G401 (cell line): ENCODE measurements around the gene NHERF1. TPM values are rescaled to one million over a fixed set of nuclear protein-coding genes. Genes with fewer than 3 reads are reported as not detected.

ENCODE experiments used
- DNase-seq: peaks from one replicate; pipeline ENCODE4 v3.0.0-alpha.2; 2015; ENCODE audit warnings: low spot score
- in situ Hi-C: cut with HindIII; loops from 2 replicates; pipeline ENCODE4 v1.10.0; 2016; ENCODE audit warnings: low sequenced_read_pairs, mixed read lengths
- total RNA-seq: library from RNA; depleted of rRNA; stranded (reverse); fragments of >200 nt; shearing (Covaris generic); gene quantifications from 2 replicates; pipeline ENCODE4 v1.2.3, GENCODE V29; 2014

NHERF1 gene
- total RNA-seq, 1 experiment from 2014 or later = 90.0 TPM

DNA sequence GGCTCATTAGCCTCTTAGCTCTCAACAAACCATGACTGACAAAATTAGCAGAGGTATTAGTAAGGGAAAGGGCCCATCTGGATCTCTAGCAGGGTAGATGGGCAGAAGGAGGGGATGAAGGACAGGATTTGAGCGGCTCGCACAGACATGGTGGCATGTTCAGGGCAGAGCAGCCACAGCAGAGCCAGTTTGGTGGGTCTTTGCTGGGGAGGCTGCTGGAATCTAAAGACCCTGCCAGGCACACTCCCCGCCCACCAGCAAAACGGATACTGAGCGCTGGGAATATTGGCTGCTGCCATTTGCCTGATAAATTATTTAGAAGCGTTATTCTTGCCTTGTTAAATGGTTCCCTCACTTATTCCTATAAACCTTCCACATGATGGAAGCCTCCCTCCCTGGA lies 48.4 kb downstream of the NHERF1 start:
- in situ Hi-C loops = no loop called here
- no peak for DNase-seq

DNA sequence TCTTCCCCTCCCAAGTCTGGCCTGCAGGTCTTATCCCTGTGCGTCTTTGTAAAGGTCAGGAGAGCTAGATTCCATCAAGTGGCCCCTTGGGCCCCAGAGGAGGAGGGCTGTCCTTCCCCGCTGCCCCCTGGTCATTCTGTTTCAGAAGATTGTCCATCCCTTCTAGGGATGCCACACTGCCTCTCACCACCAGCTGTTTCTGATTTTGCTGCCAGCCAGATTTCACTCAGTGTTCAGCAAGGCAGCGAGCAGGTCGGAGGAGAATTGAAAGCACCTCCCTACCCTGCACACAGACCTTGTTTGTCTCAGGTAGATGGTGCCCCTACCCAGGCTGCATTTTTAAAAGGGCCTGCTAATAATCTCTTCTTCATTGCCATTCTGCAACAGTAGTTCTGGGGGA lies 49.4 kb downstream of the NHERF1 start:
- in situ Hi-C loops = no loop called here
- DNase-seq = no peak

DNA sequence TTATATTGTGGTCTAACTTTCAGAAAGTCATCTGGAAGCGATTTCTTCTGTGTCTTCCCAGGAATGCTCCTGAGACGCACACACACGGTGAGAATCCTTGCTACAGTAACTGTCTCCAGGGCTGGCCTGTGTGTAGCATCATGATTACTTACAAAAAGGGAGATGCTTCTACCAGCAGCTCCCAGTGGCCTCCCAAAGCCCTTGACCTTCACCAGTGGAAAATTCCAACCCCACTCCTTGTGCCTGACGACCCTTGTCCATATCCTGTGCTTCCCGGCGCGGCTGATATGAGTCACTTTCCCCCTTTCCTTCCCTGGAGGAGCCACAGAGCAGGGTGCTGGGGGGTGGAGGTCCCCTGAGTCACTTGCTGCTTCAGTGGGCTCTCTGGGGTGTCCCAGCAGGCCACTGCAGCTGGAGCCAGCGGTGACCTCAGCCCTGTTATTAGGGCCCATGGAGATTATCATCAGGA lies 49.8 kb downstream of the NHERF1 start:
- no peak for DNase-seq
- in situ Hi-C loops = no loop called here

DNA sequence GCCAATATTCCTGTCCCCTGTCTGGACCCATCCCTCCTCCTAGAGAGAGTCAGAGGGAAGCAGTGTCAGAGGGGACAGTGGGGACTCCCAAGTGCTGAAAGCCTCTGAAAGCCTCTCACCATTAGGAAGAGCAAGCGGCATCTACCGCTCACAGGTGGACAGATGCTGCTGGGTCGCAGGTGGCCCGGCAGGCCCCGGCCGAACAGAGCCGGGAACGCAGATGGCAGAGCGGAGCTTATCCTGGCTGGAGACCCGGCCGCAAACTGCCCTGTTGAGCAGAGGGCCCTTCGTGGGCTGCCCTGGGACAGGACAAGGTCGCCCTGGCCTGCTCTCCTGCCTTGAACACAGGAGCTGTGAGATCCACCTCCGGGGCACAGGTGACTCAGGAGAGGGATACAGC lies 50.7 kb downstream of the NHERF1 start:
- peak; percentile 83 for DNase-seq
- in situ Hi-C loops = no loop called here

DNA sequence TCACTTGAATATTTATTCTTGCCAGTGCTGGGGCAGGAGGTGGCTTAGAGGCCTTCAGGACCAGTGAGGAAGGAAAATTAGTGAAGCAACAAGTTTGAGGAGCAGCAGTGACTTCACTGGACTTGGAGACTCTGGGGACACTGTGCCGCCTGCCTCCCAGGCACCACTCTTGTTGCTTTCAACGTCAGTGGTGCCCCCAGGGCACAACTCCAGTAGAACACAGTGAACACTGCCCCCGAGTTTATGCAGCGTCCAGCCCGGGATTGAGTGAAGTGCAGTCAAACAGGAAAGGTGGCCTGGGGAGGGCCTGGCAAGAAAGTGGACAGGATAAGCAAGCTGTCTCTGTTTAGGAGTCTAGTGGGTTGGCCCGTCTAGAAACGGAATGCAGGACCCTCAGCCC lies 52.1 kb downstream of the NHERF1 start:
- peak; percentile 37 for DNase-seq
- in situ Hi-C loops = loop anchor here (10.0 kb wide), 1 partner anchor 154 kb away; no protein-coding TSS in a partner anchor

DNA sequence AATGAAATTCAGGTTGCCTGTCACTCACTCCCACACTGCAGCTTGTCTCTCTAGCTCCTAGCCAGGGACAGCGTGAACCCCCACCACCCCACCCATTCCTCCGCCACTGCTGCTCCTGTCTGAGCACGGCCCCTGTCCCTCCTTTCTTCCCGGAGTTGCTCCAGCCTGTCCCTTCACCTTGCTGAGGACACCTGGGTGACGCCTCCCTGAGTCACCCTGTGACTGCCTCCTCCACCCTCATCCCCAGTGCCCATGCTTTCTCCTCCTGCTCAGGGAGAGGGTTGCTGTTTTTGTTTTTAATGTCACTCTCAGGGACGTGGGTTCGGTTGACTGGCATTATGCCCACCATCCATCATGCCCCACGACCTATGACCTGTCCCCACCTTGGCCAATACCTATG lies 53.5 kb downstream of the NHERF1 start:
- no peak for DNase-seq
- in situ Hi-C loops = loop anchor here (10.0 kb wide), 1 partner anchor 153 kb away; no protein-coding TSS in a partner anchor

DNA sequence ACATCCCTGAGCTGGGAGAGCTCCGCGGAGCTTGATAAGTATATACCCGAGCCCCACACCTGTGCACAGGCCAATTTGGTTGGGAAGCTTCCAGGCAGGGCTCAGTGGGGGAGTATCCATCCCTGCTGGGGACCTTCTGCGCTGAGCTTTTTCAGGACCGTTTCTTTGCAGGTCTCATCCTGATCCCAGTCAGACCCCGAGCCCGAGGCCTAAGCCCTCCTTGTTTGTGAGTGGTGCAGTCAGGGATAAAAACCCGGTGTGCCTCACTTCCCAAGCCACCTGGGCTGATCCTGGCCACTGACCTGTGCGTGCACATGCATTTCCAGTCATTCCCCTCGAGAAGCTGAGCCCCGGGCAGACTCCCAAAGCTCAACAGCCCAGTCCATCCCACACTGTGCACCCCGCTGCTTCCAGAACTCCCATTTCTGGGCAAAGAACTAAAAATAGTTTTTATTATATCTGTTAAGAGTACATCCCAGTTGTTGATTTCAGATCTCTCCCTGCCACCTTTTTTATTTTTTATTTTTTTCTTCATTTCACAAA lies 55.0 kb downstream of the NHERF1 start:
- in situ Hi-C loops = loop anchor here (10.0 kb wide), 1 partner anchor 151 kb away; no protein-coding TSS in a partner anchor
- DNase-seq = peak; percentile 95

DNA sequence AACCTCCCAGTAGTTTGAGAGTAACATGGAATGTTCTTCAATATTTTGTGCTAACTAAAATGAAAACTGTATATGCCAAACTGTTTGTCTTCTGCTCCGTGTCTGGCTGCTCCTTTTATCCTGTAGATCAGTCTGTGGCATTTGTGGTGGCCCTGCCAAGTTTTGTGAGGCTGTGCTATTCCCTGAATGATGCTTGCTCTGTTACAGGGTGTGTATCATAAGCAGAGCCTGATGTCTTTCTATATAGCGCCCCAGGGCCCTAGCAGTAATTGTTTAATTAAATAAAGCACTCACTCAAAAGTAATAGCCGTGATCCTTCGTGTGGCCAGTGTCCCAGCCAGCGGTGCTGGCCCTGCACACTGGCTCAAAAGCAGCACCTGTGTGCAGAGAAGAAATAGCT lies 55.5 kb downstream of the NHERF1 start:
- DNase-seq = peak; percentile 70
- in situ Hi-C loops = loop anchor here (10.0 kb wide), 1 partner anchor 151 kb away; no protein-coding TSS in a partner anchor

DNA sequence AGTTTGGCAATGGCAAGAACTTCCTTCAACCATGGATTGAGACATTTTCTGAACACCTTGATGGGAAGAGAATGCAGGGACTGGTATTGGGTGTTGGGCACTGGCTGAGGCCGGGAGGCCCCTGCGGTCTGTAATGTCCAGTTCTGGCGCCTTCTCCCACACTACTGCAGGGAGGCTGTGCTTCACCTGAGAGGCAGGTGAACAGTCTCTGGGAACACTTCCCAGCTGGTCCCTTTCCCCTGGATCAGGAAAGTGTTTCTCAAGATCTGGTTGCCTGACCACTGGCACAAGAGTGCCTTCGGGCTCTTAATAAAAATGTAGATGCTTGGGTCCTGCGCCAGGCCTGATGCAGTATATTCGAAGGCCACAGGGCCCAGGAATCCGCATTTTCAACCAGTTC lies 56.3 kb downstream of the NHERF1 start:
- in situ Hi-C loops = loop anchor here (5.0 to 10.0 kb wide), 2 partner anchors 43 to 150 kb away; no protein-coding TSS in a partner anchor
- no peak for DNase-seq

DNA sequence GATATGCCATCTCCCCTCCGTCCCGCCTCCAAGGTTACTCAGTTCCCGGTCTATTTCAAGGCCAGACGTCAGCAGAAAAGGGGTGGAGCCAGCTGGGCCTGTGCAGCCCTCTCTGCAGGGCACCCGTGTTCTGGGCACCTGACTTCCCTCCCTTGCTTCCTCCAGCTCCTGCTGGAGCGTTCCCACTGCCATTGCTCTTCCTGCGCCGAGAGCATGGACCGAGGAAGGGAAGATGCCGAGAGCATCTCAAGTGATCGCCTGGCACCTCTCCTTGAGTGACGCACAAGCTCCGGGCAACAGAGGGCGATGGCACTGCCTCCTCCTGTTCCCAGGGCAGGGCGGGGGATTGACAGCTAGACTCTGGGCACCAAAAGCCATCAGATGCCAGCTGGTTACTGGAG lies 57.2 kb downstream of the NHERF1 start:
- in situ Hi-C loops = loop anchor here (5.0 to 10.0 kb wide), 2 partner anchors 42 to 149 kb away; no protein-coding TSS in a partner anchor
- peak; percentile 99 for DNase-seq

DNA sequence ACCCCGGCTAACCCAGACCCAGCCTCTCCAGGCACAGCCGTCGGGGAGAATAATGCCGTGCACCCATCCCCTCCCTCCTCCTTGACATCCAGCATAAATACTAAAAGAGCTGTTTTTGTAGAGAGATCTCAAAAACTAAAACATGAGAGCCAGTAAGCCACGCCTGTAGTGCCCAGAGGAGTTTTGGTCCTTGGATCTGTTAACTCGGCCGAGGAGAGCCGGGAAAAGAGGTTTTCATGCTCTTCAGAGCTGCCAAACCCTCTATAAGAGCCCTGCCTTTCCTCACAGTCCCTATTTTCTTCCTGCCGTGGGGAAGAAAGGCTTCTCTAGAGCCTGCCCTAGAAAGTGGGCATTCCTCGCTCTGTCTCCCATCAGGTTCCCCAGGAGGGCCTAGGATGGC lies 57.9 kb downstream of the NHERF1 start:
- no peak for DNase-seq
- in situ Hi-C loops = loop anchor here (5.0 to 10.0 kb wide), 2 partner anchors 41 to 148 kb away; no protein-coding TSS in a partner anchor

DNA sequence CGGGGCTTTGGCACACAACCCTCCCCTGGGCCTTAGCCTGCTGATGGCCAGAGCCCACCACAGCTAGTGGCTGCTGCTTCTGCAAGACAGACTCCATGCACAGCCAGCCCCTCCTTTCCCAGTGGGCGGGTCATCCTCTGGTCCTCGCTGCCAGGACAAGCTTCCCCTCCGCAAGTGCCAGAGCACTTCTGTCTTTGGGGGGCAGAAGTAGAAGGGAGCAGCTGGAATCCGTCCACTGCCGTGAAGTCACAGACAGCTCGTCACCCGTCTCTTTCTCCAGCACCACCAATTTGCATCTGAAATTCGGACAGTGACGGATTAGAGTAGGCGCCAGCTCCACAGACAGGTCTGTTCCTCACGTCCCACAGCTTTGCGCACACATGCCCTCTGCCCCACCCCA lies 59.0 kb downstream of the NHERF1 start:
- DNase-seq = peak; percentile 75
- in situ Hi-C loops = loop anchor here (5.0 to 10.0 kb wide), 2 partner anchors 40 to 147 kb away; no protein-coding TSS in a partner anchor

DNA sequence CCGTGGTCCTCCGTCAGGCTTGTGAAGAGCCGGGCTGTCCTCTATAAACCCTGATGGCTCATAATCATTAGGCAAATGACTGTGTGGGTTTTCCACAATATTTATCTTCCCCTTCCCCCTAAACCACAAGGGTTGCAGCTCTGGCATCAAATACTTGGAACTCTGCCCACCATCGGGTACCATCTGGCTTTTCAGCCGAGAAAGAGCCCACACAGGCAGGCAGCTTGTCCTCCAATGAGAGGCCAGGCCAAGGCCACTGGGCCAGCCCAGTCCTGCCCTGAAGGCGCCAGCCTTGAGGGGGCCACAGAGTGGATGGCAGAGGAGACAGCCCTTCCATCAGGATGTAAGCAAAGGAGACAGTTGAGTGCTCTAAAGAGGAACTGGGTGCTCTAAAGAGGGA lies 59.5 kb downstream of the NHERF1 start:
- DNase-seq = peak; percentile 96
- in situ Hi-C loops = loop anchor here (5.0 to 10.0 kb wide), 2 partner anchors 39 to 147 kb away; no protein-coding TSS in a partner anchor

DNA sequence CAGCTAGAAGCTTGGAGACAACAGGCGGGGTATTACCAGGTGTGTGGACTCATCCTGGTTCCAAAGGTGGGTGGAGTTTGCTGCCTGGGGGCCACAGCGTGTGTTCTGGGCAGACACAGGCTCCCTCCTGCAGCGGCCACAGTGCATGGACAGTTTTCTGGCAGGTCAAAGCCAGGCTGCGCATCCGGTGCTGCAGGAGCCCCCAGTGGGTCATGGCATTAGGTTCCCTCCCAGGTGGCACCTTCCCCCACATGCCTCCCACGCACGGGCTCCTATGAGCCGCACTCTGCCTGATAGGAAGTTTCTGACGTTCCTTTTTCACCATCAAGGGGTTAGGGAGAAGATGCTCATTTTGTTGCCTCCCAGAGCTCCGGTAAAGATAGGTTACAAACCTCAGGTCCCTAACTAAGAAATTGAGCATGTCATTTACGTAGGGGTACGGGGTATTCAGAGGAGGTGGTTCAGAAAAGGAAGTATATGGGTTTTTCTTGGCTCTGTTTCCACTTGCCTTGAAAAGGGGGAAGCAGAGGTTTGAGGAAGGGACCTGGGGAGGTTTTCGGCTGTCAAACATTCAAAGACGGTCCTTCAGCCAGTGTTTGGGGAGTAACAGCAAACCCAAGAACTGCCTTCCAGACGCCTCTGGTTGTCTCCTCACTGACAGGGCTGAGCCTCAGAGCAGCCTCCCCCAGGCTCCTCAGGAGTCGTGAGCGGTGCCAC lies 60.4 kb downstream of the NHERF1 start:
- no peak for DNase-seq
- in situ Hi-C loops = loop anchor here (5.0 to 10.0 kb wide), 2 partner anchors 38 to 146 kb away; no protein-coding TSS in a partner anchor

DNA sequence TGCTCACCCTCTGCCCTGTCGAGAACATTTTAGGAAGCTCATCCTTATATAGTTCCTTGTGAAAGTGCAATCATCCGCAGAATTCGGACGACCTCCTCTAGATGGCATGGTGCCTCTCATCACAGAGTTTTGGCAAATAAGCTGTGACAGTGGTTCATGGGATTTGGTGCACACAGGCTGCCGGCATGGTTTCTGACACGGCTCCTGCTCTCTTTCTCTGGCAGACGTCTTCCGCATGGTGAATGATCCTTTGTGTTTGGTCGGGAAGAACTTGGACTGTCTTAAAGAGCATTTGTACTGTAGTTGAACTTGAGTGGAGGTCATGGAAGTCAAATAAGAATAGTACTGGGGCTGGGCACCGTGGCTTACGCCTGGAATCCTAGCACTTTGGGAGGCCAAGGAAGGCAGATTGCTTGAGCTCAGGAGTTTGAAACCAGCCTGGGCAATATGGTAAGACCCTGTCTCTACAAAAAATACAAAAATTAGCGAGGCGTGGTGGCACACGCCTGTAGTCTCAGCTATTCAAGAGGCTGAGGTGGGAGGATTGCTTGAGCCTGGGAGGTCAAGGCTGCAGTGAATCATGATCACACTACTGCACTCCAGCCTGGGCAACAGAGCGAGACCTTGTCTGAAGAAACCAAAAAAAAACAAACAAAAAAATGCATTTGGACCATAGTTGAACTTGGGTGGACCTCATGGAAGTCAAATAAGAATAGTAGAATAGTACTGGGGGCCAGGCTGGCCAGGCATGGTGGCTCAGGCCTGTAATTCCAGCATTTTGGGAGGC lies 62.5 kb downstream of the NHERF1 start:
- in situ Hi-C loops = no loop called here

DNA sequence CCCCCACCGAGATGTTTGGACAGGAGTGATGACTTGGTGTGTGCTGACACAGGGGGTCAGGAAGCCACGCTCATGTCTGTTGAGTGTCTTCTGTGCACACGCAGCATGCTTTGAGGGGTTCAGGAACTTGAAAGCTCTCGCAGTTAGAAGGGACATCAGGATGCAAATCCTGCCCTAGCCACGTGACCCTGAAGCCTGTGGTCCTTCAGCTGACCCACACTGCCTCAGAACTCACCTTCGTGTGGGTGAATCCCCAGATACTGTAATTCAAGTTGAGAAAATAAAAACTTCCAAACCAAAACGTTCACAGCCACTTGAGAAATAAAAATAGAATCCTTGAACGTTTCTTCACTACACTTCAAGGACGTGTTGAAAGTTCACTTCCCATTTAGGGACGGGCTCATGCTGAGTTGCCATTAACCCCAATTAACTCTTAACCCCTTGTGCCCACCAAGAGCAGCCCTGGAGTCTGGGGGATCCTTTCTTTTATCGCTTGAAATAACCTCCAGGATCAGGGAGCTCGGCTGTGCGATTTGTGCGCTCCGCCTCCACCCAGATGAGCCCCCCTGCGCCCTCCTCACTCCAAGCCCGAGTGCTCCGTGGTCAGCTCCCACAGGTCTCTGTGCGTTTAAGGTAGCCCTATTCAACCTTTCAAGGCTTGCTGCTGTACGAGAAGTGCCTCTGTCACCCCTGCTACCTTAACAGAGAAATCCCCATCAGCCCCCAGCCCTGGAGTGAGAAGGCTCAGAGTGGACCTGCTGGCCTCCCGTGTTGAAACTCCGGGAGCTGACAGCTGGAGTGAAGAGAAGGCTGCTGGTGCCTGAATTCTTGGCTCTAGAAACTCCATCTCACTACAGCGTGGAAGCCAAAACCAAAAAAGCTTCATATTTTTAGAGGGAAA lies 63.9 kb downstream of the NHERF1 start:
- in situ Hi-C loops = no loop called here
- no peak for DNase-seq

More for the DNA sequence above, 62.5 kb downstream of the NHERF1 start:
- peak; percentile 89 for DNase-seq

DNA sequence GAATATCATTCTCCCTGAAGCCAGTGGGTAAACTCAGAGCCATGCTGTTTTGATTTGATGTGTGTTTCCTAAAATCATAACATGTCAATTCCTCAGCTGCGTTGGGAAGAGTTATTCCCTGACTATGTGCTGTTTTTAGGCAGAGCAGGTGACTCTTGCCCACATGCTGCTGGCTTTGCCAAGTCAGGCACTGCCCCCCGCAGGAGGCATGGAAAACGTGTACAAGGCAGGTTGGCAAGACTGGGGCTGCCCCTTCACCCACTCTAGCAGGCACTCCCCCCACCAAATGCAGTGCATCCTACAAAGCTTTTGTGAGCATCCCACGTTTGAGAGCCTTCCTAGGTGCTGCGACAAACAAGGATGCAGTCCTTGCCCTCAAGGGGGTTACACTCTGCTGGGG lies 66.0 kb downstream of the NHERF1 start:
- DNase-seq = peak; percentile 60
- in situ Hi-C loops = no loop called here

DNA sequence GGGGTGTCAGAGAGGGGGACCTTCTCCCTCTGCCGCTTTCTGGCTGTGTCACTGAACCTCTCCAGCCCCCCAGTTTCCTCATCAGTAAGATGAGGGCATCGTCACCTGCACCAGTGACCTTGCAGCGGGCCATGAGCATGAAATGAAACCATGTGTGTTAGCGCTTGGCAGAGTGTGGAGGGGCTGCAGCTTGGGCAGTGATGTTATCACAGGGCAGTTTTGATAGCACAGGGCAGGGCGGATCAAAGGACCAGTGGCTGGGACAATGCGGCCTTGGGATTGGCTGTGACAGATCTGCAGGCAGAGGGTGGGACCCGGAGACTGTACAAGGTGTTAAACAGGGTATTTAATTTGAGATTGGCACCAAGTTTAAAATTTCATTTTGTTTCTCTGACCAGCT lies 66.6 kb downstream of the NHERF1 start:
- in situ Hi-C loops = no loop called here
- no peak for DNase-seq
